ENCODE results near the gene FOXN3. TPM values are rescaled to one million over a fixed set of nuclear protein-coding genes. Genes with fewer than 3 reads are reported as not detected.

The FOXN3 gene
- total RNA-seq, 2 donors from 2014 or later: 46.8 to 72.6 TPM

GRCh38 chr14:89331398-89331797 is 85.6 kb downstream of the FOXN3 start:
- Histone ChIP-seq H3K4me1 (no peaks in the 10 kb centered on the region), H3K36me3 (no peaks in the 10 kb centered on the region), H3K27ac (no peak overlapping the region), H3K9ac (ENCODE audit: low read depth in 2 of 2, low read length in 2 of 2) (no peak overlapping the region), H3K27me3 (no peaks in the 10 kb centered on the region), H3K9me3 (no peaks in the 10 kb centered on the region), H3K4me3 (no peak overlapping the region)
- DNase-seq: no peak
- intact Hi-C loops (cut with DNase I): no loop called here
- TF ChIP-seq CTCF (IDR thresholded peaks at IDR 0.05): no peak

GRCh38 chr14:89330236-89331002 is 86.6 kb downstream of the FOXN3 start:
- DNase-seq: no peak
- Histone ChIP-seq H3K4me1 (no peaks in the 10 kb centered on the region), H3K27me3 (no peaks in the 10 kb centered on the region), H3K4me3 (no peak overlapping the region), H3K27ac (no peak overlapping the region), H3K9ac (ENCODE audit: low read depth in 2 of 2, low read length in 2 of 2) (no peak overlapping the region), H3K36me3 (no peaks in the 10 kb centered on the region), H3K9me3 (no peaks in the 10 kb centered on the region)
- intact Hi-C loops (cut with DNase I): no loop called here
- no peak for TF ChIP-seq CTCF (IDR thresholded peaks at IDR 0.05)

GRCh38 chr14:89327771-89328212 is 89.2 kb downstream of the FOXN3 start:
- Histone ChIP-seq H3K27ac (no peak overlapping the region), H3K4me1 (no peaks in the 10 kb centered on the region), H3K9me3 (no peaks in the 10 kb centered on the region), H3K9ac (ENCODE audit: low read depth in 2 of 2, low read length in 2 of 2) (no peak overlapping the region), H3K4me3 (no peak overlapping the region), H3K27me3 (no peaks in the 10 kb centered on the region), H3K36me3 (no peaks in the 10 kb centered on the region)
- no peak for DNase-seq
- TF ChIP-seq CTCF (IDR thresholded peaks at IDR 0.05): no peak
- intact Hi-C loops (cut with DNase I): no loop called here

- no peaks in the 10 kb centered on the region for H3K27me3 ChIP-seq
- intact Hi-C loops (cut with DNase I): no loop called here
- no peak for TF ChIP-seq CTCF (IDR thresholded peaks at IDR 0.05)
These were observed 91.1 kb downstream of the FOXN3 start for GRCh38 chr14:89325959-89326358.

GRCh38 chr14:89325299-89325883 is 91.6 kb downstream of the FOXN3 start:
- Histone ChIP-seq H3K4me3 (no peak overlapping the region), H3K36me3 (no peaks in the 10 kb centered on the region), H3K27me3 (no peaks in the 10 kb centered on the region), H3K27ac (no peak overlapping the region), H3K9me3 (no peaks in the 10 kb centered on the region), H3K4me1 (no peaks in the 10 kb centered on the region), H3K9ac (ENCODE audit: low read depth in 2 of 2, low read length in 2 of 2) (no peak overlapping the region)
- TF ChIP-seq CTCF (IDR thresholded peaks at IDR 0.05): no peak
- intact Hi-C loops (cut with DNase I): no loop called here
- DNase-seq: no peak

More at GRCh38 chr14:89325959-89326358, 91.1 kb downstream of the FOXN3 start:
- H3K27ac ChIP-seq: no peak overlapping the region
- H3K4me3 ChIP-seq: no peak overlapping the region
- no peak overlapping the region for H3K9ac ChIP-seq (ENCODE audit: low read depth in 2 of 2, low read length in 2 of 2)
- H3K36me3 ChIP-seq: no peaks in the 10 kb centered on the region
- no peaks in the 10 kb centered on the region for H3K4me1 ChIP-seq
- no peak for DNase-seq
- no peaks in the 10 kb centered on the region for H3K9me3 ChIP-seq

Measured in colonic mucosa (tissue), 4 donors.